ENCODE data around the gene CCK.

CCK gene

DNA sequence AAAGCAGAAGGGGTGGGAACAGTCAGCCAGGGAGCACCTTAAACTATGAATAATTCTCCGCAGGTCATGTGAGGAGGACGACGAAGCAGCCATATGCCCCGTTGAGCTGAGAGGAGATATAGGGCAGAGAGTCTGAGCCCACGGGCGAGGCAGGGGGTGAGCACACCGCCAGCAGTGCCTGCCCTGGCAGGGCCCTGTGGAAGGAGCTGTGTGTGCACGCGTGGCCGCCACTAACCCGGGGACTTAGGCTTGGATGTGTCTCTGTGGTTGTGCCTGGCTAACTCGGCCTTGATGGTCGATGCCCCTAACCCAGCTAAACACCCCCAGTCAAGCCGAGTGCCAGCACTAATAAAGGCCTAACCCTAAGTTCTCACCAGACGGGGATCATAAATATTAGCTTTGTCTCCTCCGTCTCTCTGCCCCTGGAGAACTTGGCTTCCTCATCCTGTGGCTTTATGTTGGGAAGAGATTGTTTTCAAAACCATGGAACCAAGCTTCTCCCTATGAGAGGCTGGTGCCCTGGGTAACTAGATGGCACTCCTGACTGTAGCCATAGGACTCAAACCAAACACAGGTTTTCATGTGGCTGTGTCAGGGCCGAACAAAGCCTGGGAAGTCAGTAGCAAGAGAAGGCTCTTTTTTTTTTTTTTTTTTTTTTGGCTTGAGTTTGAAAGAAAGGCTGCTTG lies 45.4 kb downstream of the CCK start:
- DNase-seq (ENCODE audit: low read depth) = no peak
- H3K4me3 ChIP-seq (ENCODE audit: low read depth, low read length) = no peak overlapping the region
- TF ChIP-seq, protein P1, sequence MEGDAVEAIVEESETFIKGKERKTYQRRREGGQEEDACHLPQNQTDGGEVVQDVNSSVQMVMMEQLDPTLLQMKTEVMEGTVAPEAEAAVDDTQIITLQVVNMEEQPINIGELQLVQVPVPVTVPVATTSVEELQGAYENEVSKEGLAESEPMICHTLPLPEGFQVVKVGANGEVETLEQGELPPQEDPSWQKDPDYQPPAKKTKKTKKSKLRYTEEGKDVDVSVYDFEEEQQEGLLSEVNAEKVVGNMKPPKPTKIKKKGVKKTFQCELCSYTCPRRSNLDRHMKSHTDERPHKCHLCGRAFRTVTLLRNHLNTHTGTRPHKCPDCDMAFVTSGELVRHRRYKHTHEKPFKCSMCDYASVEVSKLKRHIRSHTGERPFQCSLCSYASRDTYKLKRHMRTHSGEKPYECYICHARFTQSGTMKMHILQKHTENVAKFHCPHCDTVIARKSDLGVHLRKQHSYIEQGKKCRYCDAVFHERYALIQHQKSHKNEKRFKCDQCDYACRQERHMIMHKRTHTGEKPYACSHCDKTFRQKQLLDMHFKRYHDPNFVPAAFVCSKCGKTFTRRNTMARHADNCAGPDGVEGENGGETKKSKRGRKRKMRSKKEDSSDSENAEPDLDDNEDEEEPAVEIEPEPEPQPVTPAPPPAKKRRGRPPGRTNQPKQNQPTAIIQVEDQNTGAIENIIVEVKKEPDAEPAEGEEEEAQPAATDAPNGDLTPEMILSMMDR (IDR thresholded peaks at IDR 0.05; ENCODE audit: insufficient read depth, low read depth, low read length, missing control alignments) = no peak

GRCh38 chr3:42216931-42217333 lies 49.1 kb downstream of the CCK start:
- TF ChIP-seq, protein P1 (IDR thresholded peaks at IDR 0.05; ENCODE audit: insufficient read depth, low read depth, low read length, missing control alignments) = no peak
- H3K4me3 ChIP-seq (ENCODE audit: low read depth, low read length) = no peak overlapping the region

GRCh38 chr3:42216302-42216701 lies 49.7 kb downstream of the CCK start:
- peak; percentile 76 for DNase-seq (ENCODE audit: low read depth)
- TF ChIP-seq, protein P1 (IDR thresholded peaks at IDR 0.05; ENCODE audit: insufficient read depth, low read depth, low read length, missing control alignments) = no peak
- H3K4me3 ChIP-seq (ENCODE audit: low read depth, low read length) = no peak overlapping the region

More at GRCh38 chr3:42216931-42217333, 49.1 kb downstream of the CCK start:
- peak; percentile 35 for DNase-seq (ENCODE audit: low read depth)

GRCh38 chr3:42214565-42215283 lies 51.3 kb downstream of the CCK start:
- TF ChIP-seq, protein P1 (IDR thresholded peaks at IDR 0.05; ENCODE audit: insufficient read depth, low read depth, low read length, missing control alignments) = no peak
- peak; percentile 79 for DNase-seq (ENCODE audit: low read depth)
- no peak overlapping the region for H3K4me3 ChIP-seq (ENCODE audit: low read depth, low read length)

DNA sequence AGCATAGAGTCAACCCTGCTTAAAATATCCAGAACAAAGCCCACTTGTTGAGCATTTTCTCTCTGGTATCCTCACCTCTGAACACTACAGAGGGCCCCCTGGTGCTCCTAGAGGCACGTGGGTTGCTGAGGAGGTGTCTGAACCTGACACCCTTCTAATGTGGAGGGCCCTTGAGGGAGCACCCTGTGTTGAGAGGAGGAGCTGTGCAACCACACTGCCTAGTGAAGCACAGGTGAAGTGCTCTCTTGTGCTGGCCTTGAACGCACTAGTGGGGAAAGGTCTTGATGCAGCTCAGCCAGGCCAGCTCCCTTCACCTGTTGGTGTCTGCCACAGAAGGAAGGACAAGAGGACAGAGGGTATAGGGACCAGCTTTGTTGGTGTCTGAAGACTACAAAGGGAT lies 51.9 kb downstream of the CCK start:
- TF ChIP-seq, protein P1 (IDR thresholded peaks at IDR 0.05; ENCODE audit: insufficient read depth, low read depth, low read length, missing control alignments) = no peak
- DNase-seq (ENCODE audit: low read depth) = peak; percentile 35

GRCh38 chr3:42213417-42213816 lies 52.6 kb downstream of the CCK start:
- TF ChIP-seq, protein P1 (IDR thresholded peaks at IDR 0.05; ENCODE audit: insufficient read depth, low read depth, low read length, missing control alignments) = no peak
- peak; percentile 74 for DNase-seq (ENCODE audit: low read depth)
- H3K4me3 ChIP-seq (ENCODE audit: low read depth, low read length) = no peak overlapping the region

More for the DNA sequence above, 51.9 kb downstream of the CCK start:
- no peak overlapping the region for H3K4me3 ChIP-seq (ENCODE audit: low read depth, low read length)

All from GM12865 (cell line).